NCI-H1105 (cell line): ENCODE measurements around the gene MARCHF9.
A peak's percentile ranks its signal among the peaks of the same experiment; 100 is the strongest.

ENCODE experiments used
- DNase-seq: peaks from one replicate; lab custom pipeline; 2025; lab: John Stamatoyannopoulos, UW

The MARCHF9 gene

DNA sequence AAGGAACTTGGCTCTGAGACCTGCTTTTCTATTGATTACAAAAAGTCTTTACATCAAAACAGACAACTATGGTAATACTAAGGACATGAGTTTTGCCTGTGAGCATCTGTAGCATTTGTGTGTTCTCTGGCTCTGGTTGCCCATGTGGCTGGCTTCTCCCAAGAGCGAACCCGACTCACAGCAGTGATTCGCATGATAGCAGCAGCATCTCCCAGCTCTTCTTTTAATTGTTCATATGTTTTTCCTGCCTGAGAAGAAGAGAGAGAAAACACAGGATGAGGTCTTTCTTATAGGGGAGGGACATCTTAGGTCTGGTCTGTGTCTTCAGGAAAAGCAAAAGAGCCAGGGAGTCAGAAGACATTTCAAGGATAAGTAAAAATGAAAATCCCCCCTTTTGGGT is 46.1 kb downstream of the MARCHF9 start:
- DNase-seq, result no peak

- no peak for DNase-seq
Observed at GRCh38 chr12:57802607-57803006, 47.7 kb downstream of the MARCHF9 start.

DNA sequence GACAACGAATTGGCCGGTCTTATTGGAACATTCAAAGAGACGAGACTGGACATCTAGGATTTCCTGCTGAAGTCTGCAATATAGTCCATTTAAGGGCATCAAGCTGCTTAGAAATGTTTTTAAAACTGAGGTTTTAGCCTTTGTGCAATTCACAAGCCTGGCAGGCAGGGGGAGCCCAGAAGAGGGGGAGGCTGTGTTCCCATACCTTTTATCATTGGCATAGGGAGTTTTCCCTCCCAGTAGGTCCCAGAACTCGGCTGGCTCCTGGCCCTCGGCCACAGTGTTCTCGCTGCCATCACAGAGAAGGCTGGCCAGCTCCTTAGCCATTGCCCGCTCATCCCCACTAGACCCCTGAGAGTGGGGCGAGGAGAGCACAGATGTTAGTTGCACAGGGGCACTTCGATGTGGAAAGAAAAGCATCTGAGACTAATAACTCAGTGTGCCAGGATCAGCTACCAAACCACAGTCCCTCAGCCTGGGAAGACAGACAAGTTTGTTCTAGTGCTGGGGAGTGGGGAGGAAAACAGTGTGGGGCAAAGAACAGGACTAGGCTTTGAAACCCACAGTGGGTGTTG is 48.5 kb downstream of the MARCHF9 start:
- DNase-seq, result peak; percentile 2

GRCh38 chr12:57806677-57807076 is 51.8 kb downstream of the MARCHF9 start:
- no peak for DNase-seq

GRCh38 chr12:57807285-57807684 is 52.4 kb downstream of the MARCHF9 start:
- no peak for DNase-seq

- DNase-seq, result no peak
Observed at GRCh38 chr12:57808351-57808750, 53.4 kb downstream of the MARCHF9 start.

- no peak for DNase-seq
Observed at GRCh38 chr12:57809425-57809824, 54.5 kb downstream of the MARCHF9 start.
